ENCODE measurements around the gene ACSL1. TPM values are rescaled to one million over a fixed set of nuclear protein-coding genes. Genes with fewer than 3 reads are reported as not detected.

ACSL1 gene
- total and polyA plus RNA-seq, 9 of the 15 experiments (the other 6 are each of a cell fraction or from before 2014, with no cell fraction given) = 6.7 to 24.1 (median 15.0) TPM

DNA sequence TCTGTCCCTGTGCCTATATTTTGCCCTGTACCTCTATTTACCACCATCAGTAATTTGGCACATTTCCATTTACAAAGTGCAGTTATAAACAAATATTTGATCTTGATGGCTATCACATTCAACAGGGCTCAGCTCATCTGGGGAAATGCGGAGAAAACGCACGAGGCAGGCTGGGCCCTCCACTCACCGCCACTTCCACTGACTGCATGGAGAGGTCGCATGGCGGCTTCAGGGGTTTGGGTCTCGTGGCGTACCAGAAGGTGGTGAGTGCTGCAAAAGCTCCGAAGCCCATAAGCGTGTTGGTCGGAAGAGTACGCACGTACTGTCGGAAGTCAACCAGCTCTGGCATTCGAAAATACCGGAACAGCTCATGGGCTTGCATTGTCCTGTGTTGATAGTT lies 22.6 kb downstream of the ACSL1 start:
- WGBS (ENCODE audit: insufficient coverage, low coverage, missing lambda C conversion rate) = 94% methylated on average over 13 of the region's 16 CpGs
- CTCF ChIA-PET (ENCODE audit: low intra/inter-chr PET ratio) = no interaction called here
- Histone ChIP-seq H3K9me3 (replicated peaks; ENCODE audit: control insufficient read depth, insufficient read depth, low read depth, low read length) (no peaks in the 10 kb centered on the region), H3K27ac (ENCODE audit: extremely low read depth, low read depth, low read length) (no peak overlapping the region), H3K79me2 (ENCODE audit: control insufficient read depth, insufficient read depth, low read length) (no peaks in the 10 kb centered on the region), H3K4me2 (ENCODE audit: insufficient read depth, low read length) (no peak overlapping the region), H2AFZ (ENCODE audit: low read depth, low read length) (no peak overlapping the region), H3K4me1 (replicated peaks in 1 of 2; ENCODE audit: control insufficient read depth in 2 of 2, insufficient read depth in 2 of 2, low read length in 2 of 2) (peaks cover 4 to 16% of the 10 kb centered on the region in 2 experiments; a peak in 3 of 5 replicates), H3K36me3 (ENCODE audit: control insufficient read depth, insufficient read depth, low read length) (no peaks in the 10 kb centered on the region), H4K20me1 (replicated peaks; ENCODE audit: control insufficient read depth, insufficient read depth, low read length) (no peaks in the 10 kb centered on the region; the same call in 1 of the 2 replicates), H3K9me1 (ENCODE audit: control insufficient read depth, insufficient read depth, low read length) (no peaks in the 10 kb centered on the region), H3K4me3 (no peak overlapping the region), H3K27me3 (ENCODE audit: control insufficient read depth in 2 of 2, insufficient read depth in 2 of 2, low read length in 2 of 2) (no peaks in the 10 kb centered on the region), H3K9ac (ENCODE audit: insufficient read depth in 1 of 2, low read depth in 2 of 2, low read length in 2 of 2) (peak overlapping the region in 1 of 2 experiments; percentile 60; a peak in 1 of 4 replicates)
- in situ Hi-C loops (cut with MboI) = no loop called here
- FAIRE-seq = no peak
- TF ChIP-seq HMBOX1 (IDR thresholded peaks at IDR 0.05) = no peak
- TF ChIP-seq TAF9B (IDR thresholded peaks at IDR 0.05; ENCODE audit: partially characterized antibody) = no peak
- no peak for TF ChIP-seq L3MBTL2 (IDR thresholded peaks at IDR 0.05)
- TF ChIP-seq FIP1L1 (IDR thresholded peaks at IDR 0.05; ENCODE audit: low read depth, low read length, poor library complexity, severe bottlenecking) = no peak
- TF ChIP-seq FOXK1 (CRISPR knock-in tag; IDR thresholded peaks at IDR 0.05; ENCODE audit: borderline replicate concordance) = no peak
- no peak for TF ChIP-seq MED1 (CRISPR knock-in tag; IDR thresholded peaks at IDR 0.05; ENCODE audit: borderline replicate concordance)
- TF ChIP-seq SMARCC2 (IDR thresholded peaks at IDR 0.05; ENCODE audit: low read depth) = no peak
- TF ChIP-seq, protein P1, sequence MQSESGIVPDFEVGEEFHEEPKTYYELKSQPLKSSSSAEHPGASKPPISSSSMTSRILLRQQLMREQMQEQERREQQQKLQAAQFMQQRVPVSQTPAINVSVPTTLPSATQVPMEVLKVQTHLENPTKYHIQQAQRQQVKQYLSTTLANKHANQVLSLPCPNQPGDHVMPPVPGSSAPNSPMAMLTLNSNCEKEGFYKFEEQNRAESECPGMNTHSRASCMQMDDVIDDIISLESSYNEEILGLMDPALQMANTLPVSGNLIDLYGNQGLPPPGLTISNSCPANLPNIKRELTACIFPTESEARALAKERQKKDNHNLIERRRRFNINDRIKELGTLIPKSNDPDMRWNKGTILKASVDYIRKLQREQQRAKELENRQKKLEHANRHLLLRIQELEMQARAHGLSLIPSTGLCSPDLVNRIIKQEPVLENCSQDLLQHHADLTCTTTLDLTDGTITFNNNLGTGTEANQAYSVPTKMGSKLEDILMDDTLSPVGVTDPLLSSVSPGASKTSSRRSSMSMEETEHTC (IDR thresholded peaks at IDR 0.05) = no peak
- TF ChIP-seq, protein P2, sequence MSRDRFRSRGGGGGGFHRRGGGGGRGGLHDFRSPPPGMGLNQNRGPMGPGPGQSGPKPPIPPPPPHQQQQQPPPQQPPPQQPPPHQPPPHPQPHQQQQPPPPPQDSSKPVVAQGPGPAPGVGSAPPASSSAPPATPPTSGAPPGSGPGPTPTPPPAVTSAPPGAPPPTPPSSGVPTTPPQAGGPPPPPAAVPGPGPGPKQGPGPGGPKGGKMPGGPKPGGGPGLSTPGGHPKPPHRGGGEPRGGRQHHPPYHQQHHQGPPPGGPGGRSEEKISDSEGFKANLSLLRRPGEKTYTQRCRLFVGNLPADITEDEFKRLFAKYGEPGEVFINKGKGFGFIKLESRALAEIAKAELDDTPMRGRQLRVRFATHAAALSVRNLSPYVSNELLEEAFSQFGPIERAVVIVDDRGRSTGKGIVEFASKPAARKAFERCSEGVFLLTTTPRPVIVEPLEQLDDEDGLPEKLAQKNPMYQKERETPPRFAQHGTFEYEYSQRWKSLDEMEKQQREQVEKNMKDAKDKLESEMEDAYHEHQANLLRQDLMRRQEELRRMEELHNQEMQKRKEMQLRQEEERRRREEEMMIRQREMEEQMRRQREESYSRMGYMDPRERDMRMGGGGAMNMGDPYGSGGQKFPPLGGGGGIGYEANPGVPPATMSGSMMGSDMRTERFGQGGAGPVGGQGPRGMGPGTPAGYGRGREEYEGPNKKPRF (IDR thresholded peaks at IDR 0.05; ENCODE audit: low read depth, low read length) = no peak
- TF ChIP-seq, protein P3, sequence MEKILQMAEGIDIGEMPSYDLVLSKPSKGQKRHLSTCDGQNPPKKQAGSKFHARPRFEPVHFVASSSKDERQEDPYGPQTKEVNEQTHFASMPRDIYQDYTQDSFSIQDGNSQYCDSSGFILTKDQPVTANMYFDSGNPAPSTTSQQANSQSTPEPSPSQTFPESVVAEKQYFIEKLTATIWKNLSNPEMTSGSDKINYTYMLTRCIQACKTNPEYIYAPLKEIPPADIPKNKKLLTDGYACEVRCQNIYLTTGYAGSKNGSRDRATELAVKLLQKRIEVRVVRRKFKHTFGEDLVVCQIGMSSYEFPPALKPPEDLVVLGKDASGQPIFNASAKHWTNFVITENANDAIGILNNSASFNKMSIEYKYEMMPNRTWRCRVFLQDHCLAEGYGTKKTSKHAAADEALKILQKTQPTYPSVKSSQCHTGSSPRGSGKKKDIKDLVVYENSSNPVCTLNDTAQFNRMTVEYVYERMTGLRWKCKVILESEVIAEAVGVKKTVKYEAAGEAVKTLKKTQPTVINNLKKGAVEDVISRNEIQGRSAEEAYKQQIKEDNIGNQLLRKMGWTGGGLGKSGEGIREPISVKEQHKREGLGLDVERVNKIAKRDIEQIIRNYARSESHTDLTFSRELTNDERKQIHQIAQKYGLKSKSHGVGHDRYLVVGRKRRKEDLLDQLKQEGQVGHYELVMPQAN (IDR thresholded peaks at IDR 0.05; ENCODE audit: borderline replicate concordance) = no peak
- no peak for TF ChIP-seq ZNF121 (CRISPR knock-in tag; conservative IDR thresholded peaks at IDR 0.05)
- TF ChIP-seq ZNF324 (CRISPR knock-in tag; IDR thresholded peaks at IDR 0.05) = no peak
- DNase-seq (ENCODE audit: extremely low read depth in 1 of 4, low spot score in 3 of 4) = no peak
- no TSS peak for BruUV-seq (replicated peaks)
- POLR2A ChIA-PET = no interaction called here
- ATAC-seq = no peak
- intact Hi-C loops (cut with micrococcal nuclease) = no loop called here

All from K562 (cell line).